K562 (cell line): ENCODE results near the gene NFKBIA. TPM values are rescaled to one million over a fixed set of nuclear protein-coding genes. Genes with fewer than 3 reads are reported as not detected.

Source experiments
- ATAC-seq: fragments of 200-7000 bp; cut with Tn5 transposase; 3 replicates; pipeline ENCODE4 v1.9.1; 2020; ENCODE audit warnings: moderate library complexity
- BruUV-seq: library from RNA; stranded (reverse); fragments of 400-500 nt; replicated peaks from 2 replicates; lab custom pipeline; 2021; lab: Mats Ljungman, UMichigan
- CTCF ChIA-PET: fragments of 300-600 bp; formaldehyde crosslinking; extraction: SDS; loops from one replicate; lab custom pipeline; 2021; ENCODE audit warnings: low intra/inter-chr PET ratio; lab: Yijun Ruan, JAX
- POLR2A ChIA-PET: fragments of 300-600, 350-650 bp; sonication (Branson Sonifier 250); formaldehyde crosslinking; extraction: SDS; loops from one replicate; lab custom pipeline; 2021; ENCODE audit warnings: antibody characterized with exemption, inconsistent platforms; lab: Yijun Ruan, JAX
- DNase-seq, 4 experiments: peaks; one replicate each; pipeline versions ENCODE4 v3.0.0 to v3.0.0-alpha.2; 2011 to 2018; ENCODE audit warnings: low spot score in 3 of 4, mixed read lengths in 3 of 4; ENCODE audit errors: extremely low read depth in 1 of 4
- FAIRE-seq: peaks from 2 replicates; lab custom pipeline; 2011; peaks lifted over from hg19 to GRCh38; lab: Jason Lieb, UNC
- H2AFZ ChIP-seq: 2 replicates; pipeline ENCODE4 v1.6.0; 2011; ENCODE audit warnings: low read depth, low read length, control low read depth, inconsistent platforms
- H3K27ac ChIP-seq: fragments of 200-600 bp; 3 replicates; pipeline ENCODE4 v1.8.0; 2011; ENCODE audit warnings: low read depth, mild to moderate bottlenecking, control low read depth, inconsistent platforms, low read length, moderate library complexity, mixed read lengths; ENCODE audit errors: extremely low read depth
- H3K27me3 ChIP-seq, 2 experiments: fragments of 300-600 bp in 1 of 2; 2 replicates in 1 of 2; 3 replicates in 1 of 2; pipeline versions ENCODE4 v1.6.0 to v1.8.0; 2011; ENCODE audit warnings: inconsistent platforms in 2 of 2, low read length in 2 of 2, mild to moderate bottlenecking in 1 of 2, mixed read lengths in 1 of 2, moderate library complexity in 1 of 2; ENCODE audit not compliant: control insufficient read depth in 2 of 2, insufficient read depth in 2 of 2
- H3K36me3 ChIP-seq: fragments of 300-600 bp; 3 replicates; pipeline ENCODE4 v1.8.0; 2011; ENCODE audit warnings: mild to moderate bottlenecking, low read length, inconsistent platforms; ENCODE audit not compliant: control insufficient read depth, insufficient read depth
- H3K4me1 ChIP-seq, 2 experiments: fragments of 200-600 bp in 1 of 2; replicated peaks in 1 of 2; 2 replicates in 1 of 2; 3 replicates in 1 of 2; pipeline versions ENCODE4 v1.5.1 to v1.8.0; 2011; ENCODE audit warnings: inconsistent platforms in 2 of 2, low read length in 2 of 2, mild to moderate bottlenecking in 1 of 2, mixed read lengths in 1 of 2, moderate library complexity in 1 of 2; ENCODE audit not compliant: control insufficient read depth in 2 of 2, insufficient read depth in 2 of 2
- H3K4me2 ChIP-seq: 2 replicates; pipeline ENCODE4 v1.6.1; 2011; ENCODE audit warnings: low read length, control low read depth, inconsistent platforms, mixed read lengths; ENCODE audit not compliant: insufficient read depth
- H3K4me3 ChIP-seq: fragments of 200-600 bp; sonication (generic), shearing (Covaris generic); 2 replicates; pipeline ENCODE4 v1.5.1; 2016; ENCODE audit warnings: control low read depth, inconsistent platforms
- H3K79me2 ChIP-seq: fragments of 200-600 bp; 3 replicates; pipeline ENCODE4 v1.8.0; 2011; ENCODE audit warnings: low read length, inconsistent platforms; ENCODE audit not compliant: control insufficient read depth, insufficient read depth
- H3K9ac ChIP-seq, 2 experiments: 2 replicates each; pipeline versions ENCODE4 v1.6.0 to v1.6.1; 2011; ENCODE audit warnings: low read depth in 2 of 2, low read length in 2 of 2, control low read depth in 1 of 2, inconsistent platforms in 1 of 2, mild to moderate bottlenecking in 1 of 2, mixed read lengths in 1 of 2; ENCODE audit not compliant: insufficient read depth in 1 of 2
- H3K9me1 ChIP-seq: one replicate; pipeline ENCODE4 v1.6.0; 2011; ENCODE audit warnings: inconsistent platforms, mild to moderate bottlenecking, low read length, moderate library complexity; ENCODE audit not compliant: control insufficient read depth, insufficient read depth
- H3K9me3 ChIP-seq: replicated peaks from 2 replicates; pipeline ENCODE4 v1.5.1; 2011; ENCODE audit warnings: low read depth, low read length, inconsistent platforms; ENCODE audit not compliant: control insufficient read depth, insufficient read depth
- H4K20me1 ChIP-seq: replicated peaks from 2 replicates; pipeline ENCODE4 v1.6.1; 2011; ENCODE audit warnings: low read length, inconsistent platforms, mixed read lengths; ENCODE audit not compliant: control insufficient read depth, insufficient read depth
- CEBPB ChIP-seq: fragments of 450-650 bp; IDR thresholded peaks from 2 replicates; pipeline ENCODE4 v1.6.1; 2016; ENCODE audit warnings: missing genetic modification characterization, missing compliant biosample characterization
- JUNB ChIP-seq: fragments of 450-650 bp; formaldehyde crosslinking; conservative IDR thresholded peaks from 2 replicates; pipeline ENCODE4 v1.4.0; 2020; ENCODE audit warnings: mild to moderate bottlenecking
- ZFP1 ChIP-seq: fragments of 450-650 bp; formaldehyde crosslinking; IDR thresholded peaks from 2 replicates; pipeline ENCODE4 v1.4.0; 2020; ENCODE audit warnings: mild to moderate bottlenecking, mixed read lengths
- ZNF699 ChIP-seq: fragments of 250-450 bp; sonication (Bioruptor Pico); IDR thresholded peaks from 2 replicates; pipeline ENCODE4 v1.8.0; 2021; ENCODE audit warnings: mild to moderate bottlenecking, moderate library complexity; ENCODE audit not compliant: insufficient replicate concordance
- WGBS: fragments of 100-300 bp; shearing (Covaris generic); methylation state at CpG from one replicate; pipeline ENCODE4 v1.1.6; 2016; ENCODE audit warnings: low coverage, mixed read lengths; ENCODE audit not compliant: insufficient coverage; ENCODE audit errors: missing lambda C conversion rate; 5-methylcytosine and 5-hydroxymethylcytosine counted together
- in situ Hi-C: fragments of 300-500 bp; cut with MboI; formaldehyde crosslinking; loops from 4 replicates; pipeline ENCODE4 v1.15.0; 2018; ENCODE audit warnings: inconsistent platforms, mixed read lengths
- intact Hi-C: fragments of 100-400 bp; cut with micrococcal nuclease; formaldehyde crosslinking; loops from 2 replicates; pipeline ENCODE4 v1.14.2; 2022
- polyA plus RNA-seq, 8 experiments: library from polyadenylated mRNA; depleted of rRNA in 4 of 8; stranded (reverse) in 5 of 8; unstranded in 3 of 8; fragments of >200 nt; fragmentation: Nextera tagmentation in 2 of 8; fragmentation: Illumina TruSeq in 1 of 8; extraction: Ambion mirVana in 2 of 8; extraction: Trizol in 1 of 8; gene quantifications; 2 replicates each; pipeline versions ENCODE4 v1.2.1 to v1.2.3, GENCODE V29; 2011 to 2014; ENCODE audit warnings: inconsistent platforms in 1 of 8, missing spikeins in 1 of 8
- total RNA-seq, 7 experiments: library from RNA; depleted of rRNA in 6 of 7; stranded (reverse); fragments of >200 nt in 6 of 7; fragmentation: Illumina TruSeq in 2 of 7; extraction: Trizol in 2 of 7; gene quantifications; 2 replicates each; pipeline versions ENCODE4 v1.2.1 to v1.2.3, GENCODE V29; 2011 to 2021; ENCODE audit warnings: low replicate concordance in 1 of 7
- TF ChIP-seq, protein P1 (sequence below): fragments of 250-450 bp; sonication (Bioruptor Pico); IDR thresholded peaks from 2 replicates; pipeline ENCODE4 v1.5.0; 2021

The NFKBIA gene
- total and polyA plus RNA-seq, 9 of the 15 experiments (the other 6 are each of a cell fraction or from before 2014, with no cell fraction given), result 6.9 to 31.8 (median 18.2) TPM

- TF ChIP-seq ZFP1 (CRISPR knock-in tag), result no peak
- no peak for TF ChIP-seq JUNB
- TF ChIP-seq, protein P1, sequence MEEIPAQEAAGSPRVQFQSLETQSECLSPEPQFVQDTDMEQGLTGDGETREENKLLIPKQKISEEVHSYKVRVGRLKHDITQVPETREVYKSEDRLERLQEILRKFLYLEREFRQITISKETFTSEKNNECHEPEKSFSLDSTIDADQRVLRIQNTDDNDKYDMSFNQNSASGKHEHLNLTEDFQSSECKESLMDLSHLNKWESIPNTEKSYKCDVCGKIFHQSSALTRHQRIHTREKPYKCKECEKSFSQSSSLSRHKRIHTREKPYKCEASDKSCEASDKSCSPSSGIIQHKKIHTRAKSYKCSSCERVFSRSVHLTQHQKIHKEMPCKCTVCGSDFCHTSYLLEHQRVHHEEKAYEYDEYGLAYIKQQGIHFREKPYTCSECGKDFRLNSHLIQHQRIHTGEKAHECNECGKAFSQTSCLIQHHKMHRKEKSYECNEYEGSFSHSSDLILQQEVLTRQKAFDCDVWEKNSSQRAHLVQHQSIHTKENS, result no peak
These were observed 15.3 kb downstream of the NFKBIA start (continued) for GRCh38 chr14:35389315-35389667.

DNA sequence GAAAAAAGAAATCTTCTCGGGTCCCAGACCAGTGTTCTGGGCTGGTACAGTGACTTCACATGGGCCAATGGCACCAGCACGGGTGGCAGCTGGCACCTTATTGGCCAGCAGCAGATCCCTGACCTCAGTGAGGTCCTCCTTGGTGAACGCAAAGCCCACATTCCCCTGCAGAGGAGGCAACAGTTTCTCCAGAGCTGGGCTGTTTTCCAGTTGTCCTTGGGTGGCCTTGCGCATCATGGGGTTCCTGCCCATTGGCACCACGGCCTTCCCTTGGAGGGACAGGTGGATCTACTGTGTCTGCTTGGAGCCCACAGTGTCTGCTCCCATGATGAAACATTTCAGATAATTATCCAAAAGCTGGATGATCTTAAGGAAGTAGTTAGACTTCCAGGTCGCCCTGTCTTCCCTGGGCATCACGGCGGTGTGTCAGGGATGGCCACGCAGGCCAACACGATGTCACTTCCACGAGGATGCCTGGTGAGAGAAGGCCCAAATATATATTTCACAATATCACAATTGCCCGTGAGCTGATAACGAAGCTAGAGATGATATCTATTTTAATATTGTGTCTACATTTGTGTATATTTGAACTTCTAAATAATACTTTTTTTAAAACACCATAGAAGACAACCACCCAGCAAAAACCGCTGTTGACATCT, 15.8 kb downstream of the NFKBIA start:
- Histone ChIP-seq H3K36me3 (no peaks in the 10 kb centered on the region), H3K4me2 (no peak overlapping the region), H3K79me2 (no peaks in the 10 kb centered on the region), H2AFZ (peak overlapping the region; percentile 24; the same call in 1 of the 2 replicates), H3K9ac (no peak overlapping the region), H3K9me3 (no peaks in the 10 kb centered on the region), H3K27me3 (no peaks in the 10 kb centered on the region), H3K9me1 (no peaks in the 10 kb centered on the region), H3K4me1 (peaks cover 39 to 42% of the 10 kb centered on the region in 2 experiments; a peak in 4 of 5 replicates), H4K20me1 (no peaks in the 10 kb centered on the region), H3K27ac (no peak overlapping the region), H3K4me3 (no peak overlapping the region)
- in situ Hi-C loops, result no loop called here
- no peak for DNase-seq
- POLR2A ChIA-PET, result interaction anchor here (1.4 to 6.8 kb wide), 2 partner anchors 13 to 14 kb away, joined by 4 to 49 read pairs; no protein-coding TSS in a partner anchor
- BruUV-seq, result no TSS peak
- no peak for ATAC-seq
- CTCF ChIA-PET, result no interaction called here
- FAIRE-seq, result no peak
- TF ChIP-seq CEBPB (tag), result 0 out of 2 replicates have a peak, but pooled peaks have one; percentile 16
- no peak for TF ChIP-seq ZNF699 (CRISPR knock-in tag)
- intact Hi-C loops, result no loop called here
- WGBS, result 77% methylated on average over 12 of the region's 14 CpGs
